GM04503 (cell line): ENCODE measurements around the gene CRYAB.
A peak's percentile ranks its signal among the peaks of the same experiment; 100 is the strongest.

ENCODE experiments used
- DNase-seq: peaks from one replicate; pipeline ENCODE4 v3.0.0-alpha.2; 2012; ENCODE audit warnings: low read depth

CRYAB gene, protein sequence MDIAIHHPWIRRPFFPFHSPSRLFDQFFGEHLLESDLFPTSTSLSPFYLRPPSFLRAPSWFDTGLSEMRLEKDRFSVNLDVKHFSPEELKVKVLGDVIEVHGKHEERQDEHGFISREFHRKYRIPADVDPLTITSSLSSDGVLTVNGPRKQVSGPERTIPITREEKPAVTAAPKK

DNA sequence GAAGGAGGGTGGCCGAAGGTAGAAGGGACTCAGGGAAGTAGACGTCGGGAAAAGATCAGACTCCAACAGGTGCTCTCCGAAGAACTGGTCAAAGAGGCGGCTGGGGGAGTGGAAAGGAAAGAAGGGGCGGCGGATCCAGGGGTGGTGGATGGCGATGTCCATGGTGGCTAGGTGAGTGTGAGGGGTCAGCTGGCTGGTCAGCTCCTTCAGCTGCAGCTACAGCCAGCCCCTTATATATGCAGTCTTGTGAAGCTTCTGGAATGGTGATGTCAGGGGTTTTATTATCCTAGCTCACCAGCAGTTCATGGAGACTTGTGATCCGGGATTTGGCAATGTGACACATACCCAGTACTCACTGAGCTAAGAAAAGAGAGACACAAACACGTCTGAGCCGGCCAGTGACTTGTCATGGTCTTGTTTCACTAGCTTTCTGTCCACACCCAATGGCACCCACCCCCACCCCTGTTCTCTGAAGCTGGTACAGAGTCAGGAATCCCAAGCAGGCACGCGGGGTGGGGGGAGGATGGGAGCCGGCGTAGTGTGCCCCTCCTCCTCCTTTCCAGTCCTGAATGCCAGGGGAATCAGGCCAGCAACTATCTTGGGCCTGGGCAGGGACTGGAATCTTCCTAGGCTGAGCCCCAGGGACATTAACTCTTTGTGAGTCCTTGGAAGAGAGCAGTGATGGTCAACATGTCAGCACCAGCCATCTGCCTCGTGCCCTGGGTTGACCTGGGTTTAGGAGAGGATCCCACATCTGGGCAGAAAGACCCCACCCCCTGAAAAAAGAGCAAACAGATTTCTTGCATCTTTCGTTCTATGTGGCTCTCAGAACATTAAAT, at the start of gene CRYAB:
Gene CRYAB (minus strand): TSS at position 208 of the 839 bp plus-strand sequence. CDS start 46 bp downstream, at position 162.
- DNase-seq: peak; percentile 98

DNA sequence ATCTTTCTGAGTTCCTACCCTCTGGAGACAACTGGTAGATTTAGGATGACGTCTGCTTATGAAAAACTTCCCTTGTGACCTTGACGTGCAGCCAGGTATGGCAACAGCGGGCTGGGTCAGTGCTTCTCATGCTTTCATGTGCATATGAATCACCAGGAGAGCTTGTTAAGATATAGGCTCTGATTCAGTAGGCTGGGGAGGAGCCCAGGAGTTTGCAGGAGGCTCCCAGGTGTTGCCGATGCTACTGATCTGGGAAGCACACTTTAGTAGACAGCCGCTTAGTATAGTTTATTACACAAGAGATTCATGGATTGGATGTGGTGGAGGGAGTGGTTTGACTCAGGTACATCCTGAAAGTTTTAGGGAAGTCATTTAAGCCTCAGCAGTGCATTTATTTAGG, 49.3 kb upstream of the CRYAB start:
- no peak for DNase-seq

DNA sequence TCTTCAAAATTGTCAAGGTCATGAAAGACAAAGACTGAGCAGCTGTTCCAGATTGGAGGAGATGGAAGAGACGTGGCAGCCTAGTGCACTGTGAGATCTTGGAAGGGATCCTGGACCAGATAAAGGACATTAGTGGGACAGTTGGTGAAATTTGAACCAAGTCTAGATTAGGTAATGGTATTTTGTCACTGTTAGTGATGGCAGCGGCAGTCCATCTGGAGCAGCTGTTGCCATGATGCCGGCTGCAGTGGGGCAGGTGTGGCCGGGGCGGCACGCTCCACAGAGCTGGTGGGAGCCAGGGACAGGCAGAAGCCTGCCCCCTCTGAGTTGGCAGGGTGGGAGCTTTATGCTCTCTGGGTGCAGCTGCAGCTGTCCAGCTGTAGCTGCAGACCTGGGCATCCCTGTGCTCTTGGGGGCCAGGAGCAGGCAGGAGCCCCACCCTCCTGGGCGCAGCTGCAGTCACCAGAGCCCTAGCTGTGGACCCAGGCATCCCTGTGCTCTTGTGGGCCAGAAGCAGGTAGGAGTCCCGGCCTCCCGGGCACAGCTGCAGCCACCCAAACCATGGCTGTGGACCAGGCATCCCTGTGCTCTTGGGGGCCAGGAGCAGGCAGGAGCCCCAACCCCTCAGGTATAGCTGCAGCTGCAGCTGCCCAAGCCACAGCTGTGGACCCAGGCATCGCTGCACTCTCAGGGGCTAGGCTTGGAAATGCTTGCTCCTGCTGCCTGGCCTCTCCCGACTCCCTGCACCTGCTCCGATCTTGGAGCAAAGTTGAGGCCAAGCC, 46.3 kb upstream of the CRYAB start:
- no peak for DNase-seq

DNA sequence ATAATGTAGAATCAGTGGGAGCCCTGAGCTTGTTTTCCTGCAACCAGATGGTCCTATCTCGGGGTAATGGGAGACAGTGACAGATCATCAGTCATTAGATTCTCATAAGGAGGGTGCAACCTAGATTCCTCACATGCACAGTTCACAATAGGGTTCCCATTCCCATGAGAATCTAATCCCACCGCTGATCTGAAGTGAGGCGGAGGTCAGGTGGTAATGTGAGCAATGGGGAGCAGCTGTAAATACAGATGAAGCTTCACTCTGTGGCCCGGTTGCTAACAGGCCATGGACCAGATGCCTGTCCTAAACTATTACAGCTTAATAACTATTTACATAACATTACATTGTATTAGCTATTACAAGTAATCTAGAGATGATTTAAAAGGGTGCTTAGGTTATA, 42.6 kb upstream of the CRYAB start:
- DNase-seq: no peak

DNA sequence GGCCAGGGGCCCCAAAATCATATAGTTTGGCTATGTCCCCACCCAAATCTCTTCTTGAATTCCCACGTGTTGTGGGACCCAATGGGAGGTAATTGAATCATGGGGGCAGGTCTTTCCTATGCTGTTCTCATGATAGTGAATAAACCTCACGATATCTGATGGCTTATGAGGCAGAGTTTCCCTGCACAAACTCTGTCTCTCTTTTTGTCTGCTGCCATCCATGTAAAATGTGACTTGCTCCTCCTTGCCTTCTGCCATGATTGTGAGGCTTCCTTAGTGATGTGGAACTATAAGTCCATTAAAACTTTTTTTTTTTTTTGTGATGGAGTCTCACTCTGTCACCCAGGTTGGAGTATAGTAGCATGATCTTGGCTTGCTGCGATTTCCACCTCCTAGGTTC, 40.0 kb upstream of the CRYAB start:
- DNase-seq: no peak

DNA sequence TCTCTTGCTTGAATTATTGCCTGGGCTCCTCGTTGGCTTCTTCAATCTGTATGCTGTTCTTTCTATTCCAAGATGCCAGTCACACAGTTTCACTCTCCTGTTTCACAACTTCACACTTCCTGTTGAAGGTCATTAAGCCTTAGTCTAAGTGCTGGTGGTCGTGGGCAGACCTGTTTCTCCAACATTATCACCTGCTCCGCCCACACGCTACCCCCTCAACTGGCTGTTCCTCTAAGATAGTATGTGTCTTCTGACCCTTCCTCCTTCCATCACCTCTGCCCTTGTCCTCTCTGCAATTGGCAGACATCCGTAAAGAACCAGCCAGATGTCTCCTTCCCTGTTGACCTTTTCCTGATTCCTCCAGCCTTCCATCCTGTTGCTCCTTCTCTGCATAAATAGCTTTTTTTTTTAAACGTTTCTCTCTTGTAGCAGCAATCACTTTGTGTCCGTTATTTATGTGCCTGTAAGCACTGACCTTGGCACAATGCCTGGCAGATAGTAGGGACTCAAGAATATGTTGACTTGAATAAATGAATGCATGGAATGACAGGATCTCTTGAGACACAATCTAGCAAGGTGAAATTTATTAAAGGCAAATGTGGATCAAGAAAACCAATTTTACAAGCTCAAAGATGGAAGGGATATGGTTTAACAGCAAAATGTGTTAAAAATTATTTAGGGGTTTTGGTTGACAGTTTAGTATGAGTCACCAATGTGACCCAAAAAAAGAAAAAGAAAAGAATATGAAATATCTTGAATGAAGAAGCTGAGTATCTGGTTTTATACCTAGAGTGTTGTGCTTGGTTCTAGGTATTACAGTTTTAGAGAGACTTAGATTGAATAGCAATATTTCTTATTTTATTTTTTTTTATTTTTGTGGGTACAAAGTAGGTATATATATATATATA, 38.2 kb upstream of the CRYAB start:
- no peak for DNase-seq

DNA sequence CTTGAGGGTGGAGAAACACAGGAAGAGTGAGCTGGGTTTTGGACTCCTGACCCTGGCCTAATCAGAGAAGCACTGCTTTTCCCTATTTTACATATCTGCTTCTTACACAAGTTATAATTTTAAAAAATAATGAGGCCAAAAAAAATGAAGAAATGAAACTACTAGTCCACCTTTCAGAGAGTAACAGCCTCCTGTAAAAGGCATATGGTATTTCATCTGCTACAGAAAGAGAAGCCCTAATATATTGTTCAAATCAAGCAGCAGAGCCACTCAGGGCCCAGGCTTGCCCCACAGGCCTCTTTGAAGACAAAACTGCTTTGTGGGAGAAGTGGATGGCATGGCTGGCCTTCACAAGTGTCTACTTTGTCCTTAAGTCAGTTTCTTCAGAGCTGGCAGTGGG, 35.6 kb upstream of the CRYAB start:
- DNase-seq: no peak

DNA sequence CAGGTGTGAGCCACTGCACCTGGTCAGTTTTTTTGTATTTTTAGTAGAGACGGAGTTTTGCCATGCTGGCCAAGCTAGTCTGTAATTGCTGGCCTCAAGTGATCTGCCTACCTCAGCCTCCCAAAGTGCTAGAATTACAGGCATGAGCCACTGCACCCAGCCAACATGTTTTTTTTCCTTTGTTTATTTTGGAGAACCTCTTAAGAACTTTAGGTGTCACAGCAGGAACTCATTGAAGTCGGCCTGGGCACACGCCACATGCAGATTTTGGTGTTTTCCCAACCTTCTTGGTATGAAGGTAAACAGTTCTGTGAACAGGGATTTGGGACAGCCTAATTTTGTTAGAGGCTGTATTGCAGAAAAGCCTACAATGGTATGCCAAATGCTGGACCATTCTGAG, 34.9 kb upstream of the CRYAB start:
- DNase-seq: no peak

DNA sequence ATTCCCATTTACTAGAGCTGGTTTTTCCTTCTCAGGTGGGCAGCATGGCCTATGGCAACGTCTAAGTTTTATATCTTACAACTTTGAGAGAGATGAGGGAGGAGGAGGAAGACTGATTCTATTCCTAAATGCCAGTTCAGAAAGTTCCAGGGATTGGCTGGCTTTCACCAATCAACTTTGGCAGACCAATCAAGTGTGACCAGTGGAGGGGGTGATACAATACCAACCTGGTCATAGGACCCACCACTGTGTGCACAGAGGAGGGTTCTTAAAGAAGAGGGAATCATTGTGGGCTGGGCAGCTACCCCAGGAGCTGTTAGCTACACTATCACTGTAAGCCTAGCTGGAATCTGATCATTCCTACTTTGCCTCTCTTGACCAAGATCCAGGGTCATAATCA, 33.6 kb upstream of the CRYAB start:
- no peak for DNase-seq

DNA sequence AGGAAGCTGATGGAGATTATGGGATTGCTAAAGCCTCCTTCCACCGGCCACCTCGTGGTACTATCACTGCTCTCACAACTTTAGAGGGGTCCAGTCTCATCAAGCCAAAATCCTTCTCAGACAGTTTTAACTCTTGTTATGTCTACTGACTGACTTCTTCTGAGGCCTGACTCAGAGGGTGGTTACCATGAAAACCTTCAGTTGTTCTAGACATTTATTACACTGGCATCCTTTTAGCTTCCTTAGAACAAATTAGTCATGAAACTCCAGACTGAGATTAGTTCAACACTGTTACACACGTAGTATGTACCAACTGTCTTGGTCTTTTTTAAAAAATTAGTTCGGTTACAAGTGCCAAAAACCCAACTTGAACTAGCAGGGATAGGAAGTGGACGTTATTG, 33.1 kb upstream of the CRYAB start:
- peak; percentile 90 for DNase-seq

DNA sequence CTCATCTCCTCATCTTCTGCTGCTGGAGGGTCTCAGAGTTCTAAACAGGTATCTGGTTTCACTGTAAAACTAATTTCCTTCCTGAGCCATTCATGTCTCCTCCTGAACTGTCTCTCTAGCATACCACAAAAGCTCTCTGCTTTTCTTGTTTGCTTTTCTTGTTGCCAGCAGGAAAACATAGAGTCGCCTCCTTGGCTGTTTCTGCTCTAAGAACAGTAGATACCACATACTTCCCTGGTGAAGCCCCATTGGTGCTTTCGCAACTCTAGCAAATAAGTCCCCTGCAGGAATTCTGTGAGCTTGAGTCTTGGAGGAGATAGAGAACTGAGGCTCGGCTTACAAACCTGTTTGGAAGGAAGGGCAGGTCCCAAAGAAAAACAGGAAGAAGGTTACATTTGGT, 32.6 kb upstream of the CRYAB start:
- peak; percentile 85 for DNase-seq

DNA sequence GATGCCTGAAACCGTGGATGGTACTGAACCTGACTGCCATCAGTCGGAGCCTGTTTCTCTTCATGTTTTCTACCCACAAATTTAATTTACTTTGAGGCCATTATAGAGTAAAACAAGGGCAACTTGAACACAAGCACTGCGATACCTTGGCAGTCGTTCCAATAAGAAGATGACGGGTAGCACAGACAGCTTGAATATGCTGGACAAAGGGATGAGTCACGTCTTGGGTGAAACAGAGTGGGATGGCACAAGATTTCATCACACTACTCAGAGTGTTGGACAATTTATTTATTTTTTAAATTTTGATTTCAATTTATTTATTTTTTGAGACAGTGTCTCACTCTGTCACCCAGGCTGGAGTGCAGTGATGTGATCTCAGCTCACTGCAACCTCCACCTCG, 31.3 kb upstream of the CRYAB start:
- no peak for DNase-seq

DNA sequence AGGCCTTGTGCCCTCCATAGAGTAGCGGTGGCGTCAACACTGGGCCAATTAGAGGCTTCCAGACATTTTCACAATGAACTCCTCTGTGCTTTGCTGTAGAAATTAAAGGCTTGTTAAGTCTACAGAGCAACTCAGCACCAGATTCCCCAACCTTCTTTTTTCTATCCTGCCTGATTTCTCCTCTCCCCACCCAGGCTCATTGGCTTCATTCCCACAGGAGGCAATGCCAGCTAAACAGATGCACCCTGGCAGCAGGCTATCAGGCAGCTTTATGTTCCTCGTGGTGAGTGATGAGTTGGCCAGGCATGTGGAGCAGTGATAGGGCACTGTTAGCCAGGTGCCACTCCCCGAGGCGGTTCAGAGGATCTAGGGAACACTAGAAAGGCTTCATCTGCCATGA, 30.4 kb upstream of the CRYAB start:
- DNase-seq: no peak

DNA sequence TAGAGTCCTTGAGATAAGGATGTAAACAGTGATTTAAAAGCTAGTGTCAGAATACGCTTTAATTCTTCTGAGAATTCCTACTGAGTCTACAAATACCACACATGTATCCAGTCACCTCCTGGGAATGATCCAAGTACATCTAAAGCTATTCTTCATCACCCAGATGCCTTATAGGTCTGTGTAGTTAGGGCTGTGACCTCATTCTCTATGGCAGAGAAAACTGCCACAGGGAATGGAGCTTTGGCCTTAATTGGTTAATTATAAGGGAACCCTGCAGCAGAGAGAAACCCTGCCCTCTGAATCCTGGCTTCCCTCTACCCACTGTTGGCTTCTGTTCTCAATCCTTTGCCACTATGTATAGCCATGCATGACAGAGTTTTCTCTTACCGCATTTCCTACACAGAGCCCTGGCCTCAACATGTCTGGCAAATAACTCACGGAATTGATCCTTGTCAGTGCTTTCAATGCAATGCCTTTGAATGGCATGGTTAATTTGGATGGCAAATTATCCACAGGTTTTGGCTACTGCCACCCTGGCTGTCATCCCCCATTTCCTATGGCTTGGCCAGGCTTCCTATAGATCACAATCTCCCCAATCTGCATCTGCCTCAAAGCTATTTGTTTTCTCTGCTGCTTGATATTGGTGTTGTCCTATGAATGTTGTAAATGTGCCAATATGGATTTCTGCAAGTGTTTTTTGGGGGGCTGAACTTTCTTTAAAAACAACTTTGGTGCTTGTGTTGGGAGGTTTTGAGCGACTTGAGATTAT, 28.4 kb upstream of the CRYAB start:
- DNase-seq: no peak

DNA sequence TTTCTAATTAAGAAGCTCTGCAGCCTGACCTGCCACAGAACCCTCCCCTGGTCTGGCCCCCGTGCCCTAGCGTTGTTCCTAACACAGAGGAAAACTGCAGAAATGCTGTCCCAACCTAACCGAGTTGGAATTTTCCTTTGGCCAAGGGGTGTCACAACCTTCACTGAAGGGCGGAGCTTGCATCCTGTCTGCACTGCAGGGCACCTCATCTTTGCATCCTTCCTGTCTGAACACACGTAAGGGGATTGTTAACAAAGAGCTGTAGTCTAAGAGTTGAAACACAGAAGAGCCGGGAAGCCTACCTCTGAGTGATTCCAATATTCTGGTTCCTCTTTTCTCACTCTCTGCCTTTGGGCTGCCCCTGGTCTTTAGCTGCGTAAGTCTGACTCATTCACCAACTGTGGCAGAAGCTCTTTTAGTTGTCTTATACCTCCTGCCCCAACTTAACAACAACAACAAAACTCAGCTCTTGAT, 27.2 kb upstream of the CRYAB start:
- DNase-seq: no peak

DNA sequence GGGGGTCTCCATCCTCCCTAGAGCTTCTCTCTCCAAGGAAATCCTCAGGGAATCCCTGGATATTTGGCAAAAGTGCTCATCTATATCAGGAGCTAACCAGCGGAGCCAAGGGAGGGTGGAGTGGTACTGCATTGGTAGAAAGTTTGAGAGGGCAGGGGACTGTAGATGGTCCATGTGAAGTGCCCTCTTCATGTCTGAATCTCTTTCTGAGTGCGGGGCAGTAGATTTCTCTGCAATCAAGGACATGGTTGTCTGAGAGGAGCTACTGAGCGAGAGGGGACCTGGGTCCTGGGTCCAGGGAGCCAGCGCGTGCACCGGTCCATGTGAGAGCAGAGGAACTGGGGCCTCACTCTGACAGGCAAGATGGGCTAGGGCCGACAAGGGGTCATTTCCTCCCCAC, 26.3 kb upstream of the CRYAB start:
- no peak for DNase-seq

DNA sequence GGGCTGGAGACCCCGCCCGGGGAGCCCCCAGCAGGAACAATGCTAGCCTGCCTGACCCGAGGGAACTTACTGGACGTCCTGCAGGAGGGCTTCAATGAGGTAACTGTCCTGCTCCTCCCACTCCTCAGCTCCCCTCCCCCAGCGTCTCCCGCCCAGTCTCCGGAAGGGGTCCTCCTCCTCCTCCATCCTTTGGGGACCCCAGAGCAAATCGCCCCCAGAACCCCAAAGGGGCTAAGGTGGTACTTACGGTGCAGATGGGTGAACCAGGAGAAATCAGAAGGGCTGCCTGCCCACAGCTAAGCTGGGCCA, 25.8 kb upstream of the CRYAB start:
- no peak for DNase-seq

DNA sequence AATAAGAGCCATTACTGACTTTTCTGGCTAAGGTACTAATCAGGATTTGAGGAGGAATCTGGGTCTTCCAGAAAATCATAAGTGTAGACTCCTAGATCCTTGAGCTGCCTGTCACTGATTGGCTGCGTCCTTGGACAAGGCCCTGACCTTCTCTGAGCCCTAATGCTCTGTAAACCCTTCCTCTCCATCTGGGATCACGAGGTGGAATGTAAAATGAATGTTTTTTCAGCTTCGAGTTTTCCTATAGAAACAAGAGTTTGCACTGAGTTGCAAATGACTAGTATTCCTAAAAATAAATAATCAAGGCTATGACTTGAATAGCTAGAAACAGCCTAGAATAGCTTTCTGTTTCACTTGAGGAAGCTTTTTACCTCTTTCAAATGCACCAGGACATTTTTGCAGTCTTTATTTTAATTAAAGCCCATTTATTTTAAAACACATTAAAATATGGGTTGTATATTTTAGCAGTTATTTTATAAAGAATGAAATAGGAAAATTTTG, 24.5 kb upstream of the CRYAB start:
- no peak for DNase-seq

DNA sequence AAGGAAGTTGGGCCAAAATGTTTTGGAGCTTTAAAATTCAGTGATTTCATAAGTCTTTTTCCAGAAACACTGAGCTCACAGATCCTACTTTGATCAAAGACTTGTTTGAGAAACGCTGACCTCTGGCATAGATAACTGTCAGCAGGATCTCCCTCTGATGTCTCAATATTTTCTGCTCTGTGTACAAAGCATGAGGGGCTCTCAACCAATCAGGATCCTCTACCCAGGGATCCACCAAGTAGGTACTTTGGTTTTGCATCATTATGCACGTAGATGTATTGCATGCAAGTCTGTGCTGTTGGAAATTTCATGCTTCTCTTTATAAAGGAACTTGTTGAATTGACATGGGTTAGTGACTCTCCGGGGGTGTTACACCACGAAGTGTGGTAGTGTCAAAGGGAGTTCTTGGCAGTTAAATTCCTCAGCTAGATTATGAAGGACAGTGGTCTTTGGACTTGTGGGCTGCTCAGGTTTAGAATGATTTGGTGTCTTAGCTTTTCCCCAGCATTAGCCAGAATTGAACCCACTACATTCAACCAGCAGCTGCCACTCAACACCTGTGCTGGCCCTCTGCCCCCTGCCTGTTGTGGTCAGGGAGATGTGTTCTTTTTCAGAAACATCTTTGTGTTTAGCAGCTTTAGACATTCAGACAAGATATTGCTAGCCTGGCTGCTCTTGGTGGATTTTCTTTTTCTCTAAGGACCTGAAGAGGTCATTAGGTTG, 23.9 kb upstream of the CRYAB start:
- no peak for DNase-seq

DNA sequence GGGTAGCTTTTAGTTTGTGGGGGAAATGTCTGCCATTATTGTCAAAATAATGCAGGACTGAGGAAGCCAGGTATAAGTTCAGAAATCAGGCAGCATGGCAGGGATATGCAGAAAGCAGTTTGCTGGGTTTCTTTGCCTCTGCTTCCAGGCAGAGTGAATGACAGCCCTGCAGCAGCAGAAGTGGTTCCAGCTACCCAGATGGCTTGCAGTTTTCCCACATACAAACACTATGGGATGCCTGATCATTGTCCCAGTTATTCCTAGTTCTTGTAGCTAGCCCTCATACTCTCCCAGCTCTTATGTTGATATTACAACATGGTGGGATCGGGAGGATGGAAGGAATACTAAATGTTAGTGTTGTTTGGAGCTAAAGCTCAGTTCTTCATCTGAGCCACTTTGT, 22.7 kb upstream of the CRYAB start:
- no peak for DNase-seq
